ENCODE measurements around the gene SPDYE17.
"Not testable (repeated sequence)": the region's sequence is repeated elsewhere in the genome, so short reads cannot be mapped to it uniquely, and the experiment has no call there.

The SPDYE17 gene

DNA sequence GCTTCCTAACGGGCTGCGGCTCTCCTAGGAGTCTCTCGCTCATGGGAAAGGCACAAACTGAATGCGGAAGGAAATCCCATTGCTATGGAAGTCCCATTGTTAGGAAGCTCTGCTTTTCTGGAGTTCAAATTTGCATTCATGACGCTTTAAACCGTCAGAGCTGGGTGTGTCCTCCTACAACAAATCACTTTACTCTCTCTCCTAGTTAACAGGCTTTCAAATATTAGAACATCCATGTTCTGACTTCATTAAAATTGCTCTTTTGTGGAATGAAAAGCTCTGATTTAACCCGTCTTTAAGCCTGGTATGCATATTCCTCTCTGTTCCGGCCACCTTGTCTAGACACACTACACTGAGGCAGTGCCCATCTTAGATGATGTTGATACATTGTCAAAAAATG is at the start of gene SPDYE17:
SPDYE17 (minus strand) TSS at position 101 of the 400 bp plus-strand sequence. CDS start 1,791 bp downstream, outside the sequence.
- not testable (repeated sequence) for DNase-seq (ENCODE audit: low read depth in 3 of 3)

GRCh38 chr7:77080236-77080635 is 48.1 kb upstream of the SPDYE17 start:
- DNase-seq (ENCODE audit: low read depth in 3 of 3) = not testable (repeated sequence)

DNA sequence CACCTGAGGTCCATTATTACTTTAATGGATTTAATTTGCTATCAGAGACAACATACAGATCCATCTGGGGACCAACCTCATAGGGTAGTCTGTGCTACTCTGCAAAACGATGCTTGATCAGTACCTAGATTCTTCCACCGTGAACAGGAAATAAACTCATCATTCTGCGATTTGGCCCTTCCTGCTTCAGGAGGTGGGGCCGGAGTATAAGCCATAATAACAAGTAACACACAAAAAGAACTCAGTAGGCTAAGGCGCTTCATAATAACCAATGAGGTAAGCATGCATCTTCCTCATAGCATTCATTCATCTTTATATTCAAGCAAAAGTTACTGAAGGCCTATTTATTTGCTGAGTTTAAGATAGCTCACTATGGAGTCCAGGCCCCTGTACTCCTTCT is 47.5 kb upstream of the SPDYE17 start:
- not testable (repeated sequence) for DNase-seq (ENCODE audit: low read depth in 3 of 3)

DNA sequence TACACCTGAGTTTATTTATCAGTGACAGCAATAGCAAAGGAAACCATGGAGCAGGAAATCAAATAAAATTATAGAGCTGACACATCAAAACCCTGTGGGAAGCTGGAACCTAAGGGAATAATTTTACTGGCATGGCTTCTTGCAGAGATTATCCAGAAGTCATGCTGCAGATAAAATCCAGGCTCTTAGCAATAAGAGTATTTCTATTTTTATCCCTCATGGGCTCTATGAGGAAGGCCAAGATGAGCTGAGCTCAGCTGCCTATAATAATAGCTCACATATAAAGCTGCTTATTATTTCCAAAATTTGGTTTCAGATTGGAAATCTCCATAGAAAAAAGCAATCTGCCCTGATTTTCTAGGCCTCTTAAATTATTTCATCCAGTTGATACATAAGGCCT is 47.0 kb upstream of the SPDYE17 start:
- not testable (repeated sequence) for DNase-seq (ENCODE audit: low read depth in 3 of 3)

- DNase-seq (ENCODE audit: low read depth in 3 of 3) = not testable (repeated sequence)
These were observed 44.9 kb upstream of the SPDYE17 start for GRCh38 chr7:77077060-77077459.

- not testable (repeated sequence) for DNase-seq (ENCODE audit: low read depth in 3 of 3)
These were observed 42.7 kb upstream of the SPDYE17 start for GRCh38 chr7:77074786-77075396.

- not testable (repeated sequence) for DNase-seq (ENCODE audit: low read depth in 3 of 3)
These were observed 38.9 kb upstream of the SPDYE17 start for GRCh38 chr7:77071108-77071507.

DNA sequence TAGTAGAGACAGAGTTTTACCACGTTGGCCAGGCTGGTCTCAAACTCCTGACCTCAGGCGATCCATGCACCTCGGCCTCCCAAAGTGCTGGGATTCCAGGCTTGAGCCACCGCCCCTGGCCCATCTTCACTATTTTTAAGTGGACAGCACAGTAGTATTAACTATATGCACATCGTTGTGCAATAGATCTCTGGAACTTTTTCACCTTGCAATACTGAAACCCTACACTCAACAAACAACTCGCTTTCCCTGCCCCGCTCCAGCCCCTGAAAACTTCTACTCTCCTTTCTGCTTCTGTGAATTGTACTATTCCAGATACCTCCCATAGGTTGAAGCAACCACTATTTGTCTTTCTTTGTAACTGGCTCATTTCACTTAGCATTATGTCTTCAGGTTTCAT is 33.7 kb upstream of the SPDYE17 start:
- not testable (repeated sequence) for DNase-seq (ENCODE audit: low read depth in 3 of 3)

DNA sequence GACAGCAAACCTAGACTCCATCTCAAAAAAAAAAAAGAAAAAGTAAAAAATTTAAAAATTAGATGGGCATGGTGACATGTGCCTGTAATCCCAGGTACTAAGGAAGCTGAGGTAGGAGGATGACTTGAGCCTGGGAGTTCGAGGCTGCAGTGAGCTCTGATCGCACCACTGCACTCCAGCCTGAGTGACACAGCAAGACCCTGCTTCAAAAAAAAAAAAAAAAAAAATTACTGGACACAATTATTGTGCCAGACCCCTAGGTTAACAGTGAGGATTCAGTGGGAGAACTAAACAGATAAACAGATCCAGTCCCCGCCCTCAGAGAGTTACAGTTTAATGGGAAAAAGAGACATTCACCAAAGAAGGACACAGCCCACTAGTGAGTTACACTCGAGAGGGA is 31.6 kb upstream of the SPDYE17 start:
- not testable (repeated sequence) for DNase-seq (ENCODE audit: low read depth in 3 of 3)

- DNase-seq (ENCODE audit: low read depth in 3 of 3) = not testable (repeated sequence)
These were observed 30.4 kb upstream of the SPDYE17 start, which contains the start of gene SPDYE18 for GRCh38 chr7:77062557-77062956. Gene SPDYE18, minus strand, starts transcription at chr7:77062558. Its CDS starts 2,046 bp downstream, at chr7:77060512.

- DNase-seq (ENCODE audit: low read depth in 3 of 3) = not testable (repeated sequence)
These were observed 5.8 kb downstream of the SPDYE17 start for GRCh38 chr7:77026349-77026748.

DNA sequence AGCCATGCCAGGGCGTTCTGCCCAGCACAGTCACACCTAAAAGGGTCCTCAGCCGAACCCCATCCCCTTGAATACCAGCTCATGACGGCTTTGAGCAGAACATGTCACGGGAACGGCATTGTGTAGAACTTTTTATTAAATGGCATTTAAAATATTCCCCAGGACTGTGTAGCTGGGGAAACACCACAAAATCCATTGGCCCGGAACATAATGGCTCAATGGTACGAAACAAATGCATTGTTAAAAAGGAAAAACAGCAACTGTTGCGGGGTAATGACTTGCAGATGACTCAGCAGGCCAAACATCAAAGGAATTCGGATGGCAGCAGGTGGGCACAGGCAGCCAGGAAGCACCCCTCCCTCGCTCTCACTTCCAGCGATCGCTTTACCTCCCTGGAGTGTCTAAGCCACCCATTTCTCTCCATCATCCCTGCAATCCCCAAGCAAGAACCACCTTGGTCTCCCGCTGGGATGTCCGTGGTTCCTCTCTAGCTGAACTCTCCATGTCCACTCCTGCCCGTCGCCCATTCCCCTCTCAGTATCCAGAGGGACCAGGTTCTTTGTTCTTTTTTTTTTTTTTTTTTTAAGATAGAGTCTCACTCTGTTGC is 22.0 kb downstream of the SPDYE17 start:
- not testable (repeated sequence) for DNase-seq (ENCODE audit: low read depth in 3 of 3)

- DNase-seq (ENCODE audit: low read depth in 3 of 3) = not testable (repeated sequence)
These were observed 24.2 kb downstream of the SPDYE17 start for GRCh38 chr7:77008000-77008399.

DNA sequence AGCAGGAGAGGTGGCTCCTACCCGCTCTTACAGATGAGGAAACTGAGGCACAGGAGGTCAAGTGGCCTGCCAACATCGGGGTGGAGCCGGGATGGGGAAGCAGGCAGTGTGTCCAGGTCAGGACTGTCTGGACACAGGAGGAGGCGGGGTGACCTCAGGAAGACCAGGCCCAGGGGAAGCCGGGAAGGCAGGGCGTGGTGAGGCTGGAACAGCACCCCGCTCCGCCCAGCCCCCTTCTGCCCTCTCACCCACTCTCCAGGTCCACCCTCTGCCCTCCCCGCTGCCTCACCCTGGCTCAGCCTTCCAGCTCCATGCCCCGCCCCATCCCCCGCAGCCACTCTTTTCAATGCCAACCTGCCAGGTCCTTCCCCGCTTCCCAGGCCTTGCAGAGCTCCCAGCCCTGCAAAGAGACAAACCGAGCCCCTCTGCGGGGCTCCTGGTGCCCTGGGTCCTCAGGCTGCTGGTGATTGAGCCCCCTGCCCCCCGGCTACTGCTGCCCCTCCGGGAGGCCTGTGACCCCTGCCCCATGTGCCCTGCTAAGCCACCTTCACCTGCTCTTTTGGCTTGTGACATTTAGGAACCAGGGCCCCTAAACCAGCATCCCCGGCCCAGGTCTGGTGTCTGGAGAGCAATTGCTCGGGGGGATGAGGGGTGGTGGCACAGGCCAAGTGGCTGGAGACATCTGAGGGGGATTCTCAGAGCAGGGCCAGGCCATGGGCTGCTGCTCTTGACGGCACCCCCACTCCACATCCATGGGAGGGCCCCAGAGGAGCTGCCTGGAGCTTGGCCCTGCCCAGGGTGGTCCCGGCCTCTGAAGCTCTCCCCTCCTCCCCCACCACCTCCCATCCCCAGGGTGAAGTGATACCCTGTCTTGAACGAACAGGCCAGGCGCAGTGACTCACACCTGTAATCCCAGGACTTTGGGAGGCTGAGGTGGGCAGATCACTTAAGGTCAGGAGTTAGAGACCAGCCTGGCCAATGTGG is 25.7 kb downstream of the SPDYE17 start:
- not testable (repeated sequence) for DNase-seq (ENCODE audit: low read depth in 3 of 3)

DNA sequence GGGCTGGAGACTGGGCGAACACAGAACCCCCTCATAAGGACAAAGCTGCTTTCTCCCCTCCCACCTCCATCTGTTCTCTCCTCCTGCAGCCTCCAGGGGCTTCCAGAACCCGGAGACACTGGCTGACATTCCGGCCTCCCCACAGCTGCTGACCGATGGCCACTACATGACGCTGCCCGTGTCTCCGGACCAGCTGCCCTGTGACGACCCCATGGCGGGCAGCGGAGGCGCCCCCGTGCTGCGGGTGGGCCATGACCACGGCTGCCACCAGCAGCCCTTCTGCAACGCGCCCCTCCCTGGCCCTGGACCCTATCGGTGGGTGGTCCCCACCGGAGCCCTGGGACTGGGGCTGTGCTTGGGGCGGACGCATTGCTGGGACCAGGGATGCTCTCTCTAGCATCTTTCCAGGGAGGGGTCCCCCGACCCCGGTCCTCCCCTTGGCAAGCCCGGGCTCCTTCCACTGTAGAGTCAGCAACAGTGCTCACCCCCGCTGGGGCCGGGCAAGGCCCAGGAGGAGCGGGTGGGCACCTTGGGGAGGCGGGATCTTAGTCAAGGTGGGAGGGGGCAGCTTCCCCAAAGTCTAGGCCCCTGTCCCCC is 26.6 kb downstream of the SPDYE17 start:
- not testable (repeated sequence) for DNase-seq (ENCODE audit: low read depth in 3 of 3)

DNA sequence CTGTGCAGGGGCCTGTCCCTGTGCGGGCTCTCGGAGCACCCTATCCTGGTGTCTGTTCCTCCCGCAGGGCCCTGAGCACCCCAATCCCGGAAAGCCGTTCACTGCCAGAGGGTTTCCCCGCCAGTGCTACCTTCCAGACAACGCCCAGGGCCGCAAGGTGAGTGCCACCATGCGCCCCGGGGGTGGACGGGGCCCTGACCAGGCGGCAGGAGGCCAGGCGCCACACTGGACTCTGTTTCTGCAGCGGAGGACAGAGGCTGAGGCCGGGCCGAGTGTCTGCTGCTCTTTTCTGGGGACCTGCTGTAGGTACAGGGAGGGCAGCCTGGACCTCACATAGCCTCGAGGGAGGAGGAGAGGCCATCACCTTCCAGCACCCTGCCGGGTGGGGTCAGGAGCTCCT is 28.0 kb downstream of the SPDYE17 start:
- not testable (repeated sequence) for DNase-seq (ENCODE audit: low read depth in 3 of 3)

DNA sequence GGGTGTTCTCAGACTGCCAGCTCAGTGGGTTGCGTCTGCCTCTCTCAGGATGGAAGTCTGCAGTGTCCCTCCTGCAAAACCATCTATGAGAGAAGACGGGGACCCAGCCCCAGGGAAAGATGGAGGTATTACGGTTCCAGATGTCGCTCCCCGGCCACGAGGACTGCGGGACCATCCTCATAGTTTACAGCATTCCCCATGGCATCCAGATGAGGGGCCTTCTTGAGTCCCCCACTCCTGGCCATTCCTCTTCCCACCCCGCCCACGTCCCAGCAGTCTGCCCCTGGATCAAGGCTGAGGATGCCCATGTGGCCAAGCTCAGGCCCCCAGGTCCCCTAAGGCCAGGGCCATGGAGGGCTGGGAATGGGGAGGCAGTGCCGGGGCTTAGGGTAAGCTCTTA is 28.9 kb downstream of the SPDYE17 start:
- DNase-seq (ENCODE audit: low read depth in 3 of 3) = not testable (repeated sequence)

GRCh38 chr7:77002678-77003233 is 29.4 kb downstream of the SPDYE17 start:
- DNase-seq (ENCODE audit: low read depth in 3 of 3) = not testable (repeated sequence)

DNA sequence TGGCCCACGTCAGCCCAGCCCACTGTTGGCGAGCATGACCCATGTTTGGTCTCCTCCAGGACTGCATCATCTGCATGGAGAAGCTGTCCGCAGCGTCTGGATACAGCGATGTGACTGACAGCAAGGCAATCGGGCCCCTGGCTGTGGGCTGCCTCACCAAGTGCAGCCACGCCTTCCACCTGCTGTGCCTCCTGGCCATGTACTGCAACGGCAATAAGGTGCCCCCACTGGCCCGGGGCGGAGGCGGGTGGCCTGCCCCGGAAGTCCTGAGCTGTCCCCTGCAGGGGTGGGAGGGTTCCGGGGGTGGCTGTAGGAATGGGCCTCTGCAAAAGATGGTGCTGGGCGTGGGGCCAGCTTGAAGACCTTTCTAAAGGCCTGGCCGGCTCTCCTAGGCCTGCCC is 30.1 kb downstream of the SPDYE17 start:
- DNase-seq (ENCODE audit: low read depth in 3 of 3) = not testable (repeated sequence)

- DNase-seq (ENCODE audit: low read depth in 3 of 3) = not testable (repeated sequence)
These were observed 32.6 kb downstream of the SPDYE17 start for GRCh38 chr7:76999474-77000107.
